ENCODE data around the gene CREB3L1.

CREB3L1 gene

GRCh38 chr11:46367916-46368267 is 90.4 kb downstream of the CREB3L1 start:
- no peak for DNase-seq

- peak; percentile 51 to 62 for DNase-seq
Observed at GRCh38 chr11:46369458-46370152, 92.1 kb downstream of the CREB3L1 start.

GRCh38 chr11:46370253-46370652 is 92.8 kb downstream of the CREB3L1 start:
- no peak for DNase-seq

Measured in Kasumi-1 (cell line).